HepG2 (cell line): ENCODE measurements around the gene LOXL3. TPM values are rescaled to one million over a fixed set of nuclear protein-coding genes. Genes with fewer than 3 reads are reported as not detected.

ENCODE experiments used
- CBX2 ChIP-seq, 2 experiments: fragments of 200-600 bp in 1 of 2; sonication (generic); formaldehyde crosslinking in 1 of 2; IDR thresholded peaks; 2 replicates each; pipeline versions ENCODE4 v1.7.0 to v1.8.1; 2018 to 2022; ENCODE audit warnings: low read depth in 2 of 2, low read length in 1 of 2, mild to moderate bottlenecking in 1 of 2, missing genetic modification reagents in 1 of 2
- ISL2 ChIP-seq: sonication (generic); formaldehyde crosslinking; IDR thresholded peaks from 2 replicates; pipeline ENCODE4 v1.5.0; 2020; ENCODE audit warnings: missing genetic modification reagents
- MIER2 ChIP-seq: IDR thresholded peaks from 2 replicates; pipeline ENCODE4 v1.6.1; 2016; ENCODE audit warnings: missing biosample characterization, missing genetic modification reagents
- PHF20 ChIP-seq: sonication (generic); formaldehyde crosslinking; IDR thresholded peaks from 2 replicates; pipeline ENCODE4 v1.5.0; 2020; ENCODE audit warnings: mild to moderate bottlenecking, missing genetic modification reagents
- STAG1 ChIP-seq: sonication (generic); formaldehyde crosslinking; IDR thresholded peaks from 2 replicates; pipeline ENCODE4 v1.4.0; 2020; ENCODE audit warnings: missing genetic modification reagents
- ZBTB21 ChIP-seq: sonication (generic); formaldehyde crosslinking; IDR thresholded peaks from 2 replicates; pipeline ENCODE4 v1.4.0; 2020; ENCODE audit warnings: missing genetic modification reagents
- ZNF44 ChIP-seq: sonication (generic); formaldehyde crosslinking; IDR thresholded peaks from 2 replicates; pipeline ENCODE4 v1.5.1; 2020; ENCODE audit warnings: mild to moderate bottlenecking, missing genetic modification reagents
- ZSCAN21 ChIP-seq: sonication (generic); formaldehyde crosslinking; IDR thresholded peaks from 2 replicates; pipeline ENCODE4 v1.8.0; 2022; ENCODE audit warnings: mild to moderate bottlenecking, missing genetic modification reagents, moderate library complexity, borderline replicate concordance
- polyA plus RNA-seq, 8 experiments: library from polyadenylated mRNA; depleted of rRNA in 3 of 8; stranded (reverse) in 7 of 8; unstranded in 1 of 8; fragments of >200 nt; fragmentation: Illumina TruSeq in 4 of 8; extraction: Trizol in 4 of 8; gene quantifications; 2 replicates each; pipeline versions ENCODE4 v1.2.1 to v1.2.3, GENCODE V29; 2011 to 2016; ENCODE audit warnings: low read depth in 4 of 8, missing spikeins in 1 of 8, mixed read lengths in 1 of 8; ENCODE audit not compliant: insufficient read depth in 1 of 8
- total RNA-seq, 5 experiments: library from RNA; depleted of rRNA; stranded (reverse); fragments of >200 nt; fragmentation: Illumina TruSeq; extraction: Trizol; gene quantifications; 2 replicates each; pipeline ENCODE4 v1.2.3, GENCODE V29; 2016; ENCODE audit warnings: low read depth in 1 of 5
- TF ChIP-seq, protein P1 (sequence below): sonication (generic); formaldehyde crosslinking; IDR thresholded peaks from 2 replicates; pipeline ENCODE4 v1.4.0; 2020; ENCODE audit warnings: mild to moderate bottlenecking, missing genetic modification reagents
- TF ChIP-seq, protein P2 (sequence below): IDR thresholded peaks from 2 replicates; pipeline ENCODE4 v1.6.1; 2012; ENCODE audit warnings: low read depth, low read length, improper control_type of control experiment
- TF ChIP-seq, protein P3 (sequence below), 2 experiments: sonication (generic) in 1 of 2; formaldehyde crosslinking in 1 of 2; IDR thresholded peaks; 2 replicates each; pipeline versions ENCODE4 v1.6.1 to v1.9.0; 2014 to 2022; ENCODE audit warnings: antibody characterized with exemption in 1 of 2, borderline replicate concordance in 1 of 2, inconsistent platforms in 1 of 2, low read depth in 1 of 2, missing genetic modification reagents in 1 of 2

The LOXL3 gene
- total and polyA plus RNA-seq, 2 of the 13 experiments (the other 11 are each of a cell fraction or from before 2014, with no cell fraction given), result 0.55 to 6.5 TPM

DNA sequence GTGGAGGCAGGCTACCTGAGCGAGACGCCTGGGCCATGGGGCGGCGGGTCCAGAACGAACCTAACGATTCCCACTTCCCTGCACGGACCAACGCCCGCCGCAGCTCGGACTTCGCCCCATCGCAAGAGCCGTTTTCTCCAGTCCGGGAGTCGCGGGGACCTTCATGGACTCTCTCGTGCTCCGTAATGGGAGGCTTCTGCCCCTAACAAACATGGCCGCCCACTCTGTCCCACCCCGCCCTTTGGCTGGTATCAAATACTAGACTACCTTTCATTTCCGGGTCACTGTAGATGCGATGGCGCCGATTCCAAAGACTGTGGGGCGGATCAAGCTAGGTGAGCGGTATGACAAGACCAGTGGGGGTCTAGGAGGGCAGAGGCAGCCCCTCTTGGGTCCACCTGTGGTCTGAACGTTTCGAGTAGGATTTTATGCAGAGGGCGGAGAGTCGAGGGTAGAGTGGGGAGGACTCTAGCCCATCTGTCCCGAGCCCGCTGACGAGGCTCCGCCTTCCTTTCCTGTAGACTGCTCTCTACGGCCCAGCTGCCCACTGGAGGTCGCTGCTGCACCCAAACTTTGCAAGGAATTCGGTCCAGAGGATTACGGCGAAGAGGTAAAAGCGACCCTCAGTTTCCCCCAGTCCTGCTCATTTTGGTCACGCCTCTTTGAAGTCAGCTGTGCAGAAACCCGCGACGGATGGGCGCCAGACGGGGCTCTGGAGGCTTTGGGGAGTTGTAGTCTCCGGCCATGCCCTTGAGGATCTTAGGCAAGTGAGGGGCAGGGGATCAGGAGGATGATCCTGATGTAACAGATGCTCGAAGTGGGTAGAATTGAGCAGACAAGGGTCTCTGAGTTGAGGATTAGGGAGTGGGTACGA is 70.7 kb downstream of the LOXL3 start, which contains the start of the genes CCDC142 and TTC31 (continued):
- TF ChIP-seq, protein P1, sequence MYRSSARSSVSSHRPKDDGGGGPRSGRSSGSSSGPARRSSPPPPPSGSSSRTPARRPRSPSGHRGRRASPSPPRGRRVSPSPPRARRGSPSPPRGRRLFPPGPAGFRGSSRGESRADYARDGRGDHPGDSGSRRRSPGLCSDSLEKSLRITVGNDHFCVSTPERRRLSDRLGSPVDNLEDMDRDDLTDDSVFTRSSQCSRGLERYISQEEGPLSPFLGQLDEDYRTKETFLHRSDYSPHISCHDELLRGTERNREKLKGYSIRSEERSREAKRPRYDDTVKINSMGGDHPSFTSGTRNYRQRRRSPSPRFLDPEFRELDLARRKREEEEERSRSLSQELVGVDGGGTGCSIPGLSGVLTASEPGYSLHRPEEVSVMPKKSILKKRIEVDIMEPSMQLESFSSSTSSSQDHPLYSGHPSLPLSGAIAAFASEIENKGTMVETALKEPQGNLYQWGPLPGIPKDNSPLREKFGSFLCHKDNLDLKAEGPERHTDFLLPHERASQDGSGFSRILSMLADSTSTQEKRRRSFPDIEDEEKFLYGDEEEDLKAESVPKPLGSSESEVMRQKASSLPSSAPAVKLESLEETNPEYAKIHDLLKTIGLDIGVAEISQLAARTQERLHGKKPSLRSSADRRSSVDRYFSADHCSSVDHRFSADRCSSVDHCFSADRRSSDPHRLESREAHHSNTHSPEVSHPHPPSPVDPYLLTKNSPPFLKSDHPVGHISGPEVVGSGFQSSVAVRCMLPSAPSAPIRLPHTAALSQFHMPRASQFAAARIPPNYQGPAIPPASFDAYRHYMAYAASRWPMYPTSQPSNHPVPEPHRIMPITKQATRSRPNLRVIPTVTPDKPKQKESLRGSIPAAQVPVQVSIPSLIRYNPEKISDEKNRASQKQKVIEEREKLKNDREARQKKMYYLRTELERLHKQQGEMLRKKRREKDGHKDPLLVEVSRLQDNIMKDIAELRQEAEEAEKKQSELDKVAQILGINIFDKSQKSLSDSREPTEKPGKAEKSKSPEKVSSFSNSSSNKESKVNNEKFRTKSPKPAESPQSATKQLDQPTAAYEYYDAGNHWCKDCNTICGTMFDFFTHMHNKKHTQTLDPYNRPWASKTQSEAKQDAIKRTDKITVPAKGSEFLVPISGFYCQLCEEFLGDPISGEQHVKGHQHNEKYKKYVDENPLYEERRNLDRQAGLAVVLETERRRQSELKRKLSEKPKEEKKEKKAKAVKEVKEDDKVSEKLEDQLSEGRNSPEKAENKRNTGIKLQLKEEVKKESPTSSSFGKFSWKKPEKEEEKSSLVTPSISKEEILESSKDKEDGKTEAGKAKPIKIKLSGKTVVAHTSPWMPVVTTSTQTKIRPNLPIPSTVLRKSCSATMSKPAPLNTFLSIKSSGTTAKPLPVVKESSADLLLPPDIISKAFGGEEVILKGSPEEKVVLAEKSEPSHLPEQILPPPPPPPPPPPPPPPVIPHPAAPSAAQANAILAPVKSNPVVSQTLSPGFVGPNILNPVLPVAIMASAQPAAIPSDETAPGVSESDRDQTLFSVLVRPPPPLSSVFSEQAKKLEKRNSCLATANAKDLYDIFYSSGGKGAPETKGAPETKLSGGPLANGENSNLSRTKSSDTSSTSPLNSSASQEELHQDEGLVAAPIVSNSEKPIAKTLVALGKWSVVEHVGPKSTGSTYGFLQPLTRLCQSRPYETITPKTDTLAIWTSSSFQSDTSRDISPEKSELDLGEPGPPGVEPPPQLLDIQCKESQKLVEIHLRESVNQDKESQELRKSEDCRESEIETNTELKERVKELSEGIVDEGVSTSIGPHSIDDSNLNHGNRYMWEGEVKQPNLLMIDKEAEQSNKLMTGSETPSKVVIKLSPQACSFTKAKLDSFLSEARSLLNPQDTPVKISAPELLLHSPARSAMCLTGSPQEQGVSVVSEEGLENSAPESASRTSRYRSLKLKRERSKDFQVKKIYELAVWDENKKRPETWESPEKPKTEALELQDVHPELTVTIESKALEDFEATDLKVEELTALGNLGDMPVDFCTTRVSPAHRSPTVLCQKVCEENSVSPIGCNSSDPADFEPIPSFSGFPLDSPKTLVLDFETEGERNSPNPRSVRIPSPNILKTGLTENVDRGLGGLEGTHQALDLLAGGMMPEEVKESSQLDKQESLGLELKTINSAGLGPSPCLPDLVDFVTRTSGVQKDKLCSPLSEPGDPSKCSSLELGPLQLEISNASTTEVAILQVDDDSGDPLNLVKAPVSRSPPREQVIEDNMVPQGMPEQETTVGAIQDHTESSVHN, result no peak; the same call in 1 of the 2 replicates
- TF ChIP-seq, protein P2, sequence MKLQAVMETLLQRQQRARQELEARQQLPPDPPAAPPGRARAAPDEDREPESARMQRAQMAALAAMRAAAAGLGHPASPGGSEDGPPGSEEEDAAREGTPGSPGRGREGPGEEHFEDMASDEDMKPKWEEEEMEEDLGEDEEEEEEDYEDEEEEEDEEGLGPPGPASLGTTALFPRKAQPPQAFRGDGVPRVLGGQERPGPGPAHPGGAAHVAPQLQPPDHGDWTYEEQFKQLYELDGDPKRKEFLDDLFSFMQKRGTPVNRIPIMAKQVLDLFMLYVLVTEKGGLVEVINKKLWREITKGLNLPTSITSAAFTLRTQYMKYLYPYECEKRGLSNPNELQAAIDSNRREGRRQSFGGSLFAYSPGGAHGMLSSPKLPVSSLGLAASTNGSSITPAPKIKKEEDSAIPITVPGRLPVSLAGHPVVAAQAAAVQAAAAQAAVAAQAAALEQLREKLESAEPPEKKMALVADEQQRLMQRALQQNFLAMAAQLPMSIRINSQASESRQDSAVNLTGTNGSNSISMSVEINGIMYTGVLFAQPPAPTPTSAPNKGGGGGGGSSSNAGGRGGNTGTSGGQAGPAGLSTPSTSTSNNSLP, result peak; percentile 80
- TF ChIP-seq, protein P3, sequence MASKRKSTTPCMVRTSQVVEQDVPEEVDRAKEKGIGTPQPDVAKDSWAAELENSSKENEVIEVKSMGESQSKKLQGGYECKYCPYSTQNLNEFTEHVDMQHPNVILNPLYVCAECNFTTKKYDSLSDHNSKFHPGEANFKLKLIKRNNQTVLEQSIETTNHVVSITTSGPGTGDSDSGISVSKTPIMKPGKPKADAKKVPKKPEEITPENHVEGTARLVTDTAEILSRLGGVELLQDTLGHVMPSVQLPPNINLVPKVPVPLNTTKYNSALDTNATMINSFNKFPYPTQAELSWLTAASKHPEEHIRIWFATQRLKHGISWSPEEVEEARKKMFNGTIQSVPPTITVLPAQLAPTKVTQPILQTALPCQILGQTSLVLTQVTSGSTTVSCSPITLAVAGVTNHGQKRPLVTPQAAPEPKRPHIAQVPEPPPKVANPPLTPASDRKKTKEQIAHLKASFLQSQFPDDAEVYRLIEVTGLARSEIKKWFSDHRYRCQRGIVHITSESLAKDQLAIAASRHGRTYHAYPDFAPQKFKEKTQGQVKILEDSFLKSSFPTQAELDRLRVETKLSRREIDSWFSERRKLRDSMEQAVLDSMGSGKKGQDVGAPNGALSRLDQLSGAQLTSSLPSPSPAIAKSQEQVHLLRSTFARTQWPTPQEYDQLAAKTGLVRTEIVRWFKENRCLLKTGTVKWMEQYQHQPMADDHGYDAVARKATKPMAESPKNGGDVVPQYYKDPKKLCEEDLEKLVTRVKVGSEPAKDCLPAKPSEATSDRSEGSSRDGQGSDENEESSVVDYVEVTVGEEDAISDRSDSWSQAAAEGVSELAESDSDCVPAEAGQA (IDR thresholded peaks at IDR 0.05; ENCODE audit: low read depth), result peak; percentile 92
- TF ChIP-seq, protein P3 (CRISPR knock-in tag; IDR thresholded peaks at IDR 0.05; ENCODE audit: borderline replicate concordance), result no peak
- TF ChIP-seq CBX2 (IDR thresholded peaks at IDR 0.05; ENCODE audit: low read depth, low read length), result no peak
- no peak for TF ChIP-seq CBX2 (CRISPR knock-in tag; IDR thresholded peaks at IDR 0.05; ENCODE audit: low read depth)
- TF ChIP-seq ZSCAN21 (CRISPR knock-in tag), result peak; percentile 21; the same call in 1 of the 2 replicates
- peak; percentile 90 for TF ChIP-seq STAG1 (CRISPR knock-in tag)
- peak; percentile 50; the same call in 1 of the 2 replicates for TF ChIP-seq ISL2 (CRISPR knock-in tag)
- no peak; the same call in 1 of the 2 replicates for TF ChIP-seq ZNF44
- peak; percentile 93 for TF ChIP-seq PHF20 (CRISPR knock-in tag)
- TF ChIP-seq ZBTB21 (CRISPR knock-in tag), result no peak; the same call in 1 of the 2 replicates
- no peak for TF ChIP-seq MIER2 (CRISPR knock-in tag)
